MM.1S (cell line): Measurements from ENCODE around the gene DRICH1.
"Not testable (repeated sequence)": the region's sequence is repeated elsewhere in the genome, so short reads cannot be mapped to it uniquely, and the experiment has no call there.

Experiments used
- EZH2 ChIP-seq: fragments of 300-600 bp; sonication (generic); optimal IDR thresholded peaks from 2 replicates; pipeline ENCODE3; 2017; ENCODE audit warnings: low read depth, mild to moderate bottlenecking, antibody characterized with exemption, low read length, mixed read lengths
- EZH2phosphoT487 ChIP-seq: fragments of 300-600 bp; sonication (generic); IDR thresholded peaks from 2 replicates; pipeline ENCODE4 v1.6.1; 2018; ENCODE audit warnings: antibody characterized with exemption, low read length
- TF ChIP-seq, protein P1 (sequence below): fragments of 300-600 bp; sonication (generic); IDR thresholded peaks from 2 replicates; pipeline ENCODE4 v1.5.1; 2016; ENCODE audit warnings: antibody characterized with exemption, low read length, mixed read lengths

DNA sequence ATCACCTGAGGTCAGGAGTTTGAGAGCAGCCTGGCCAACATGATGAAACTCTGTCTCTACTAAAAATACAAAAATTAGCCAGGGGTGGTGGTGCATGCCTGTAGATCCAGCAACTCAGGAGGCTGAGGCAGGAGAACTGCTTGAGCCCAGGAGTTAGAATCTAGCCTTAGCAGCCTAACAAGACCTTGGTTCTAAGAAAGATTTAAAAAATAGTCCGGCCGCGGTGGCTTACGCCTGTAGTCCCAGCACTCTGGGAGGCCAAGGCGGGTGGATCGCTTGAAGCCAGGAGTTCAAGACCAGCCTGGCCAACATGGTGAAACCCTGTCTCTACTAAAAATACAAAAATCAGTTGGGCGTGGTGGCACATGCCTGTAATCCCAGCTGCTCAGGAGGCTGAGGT, 14.4 kb upstream of the DRICH1 start:
- TF ChIP-seq, protein P1, sequence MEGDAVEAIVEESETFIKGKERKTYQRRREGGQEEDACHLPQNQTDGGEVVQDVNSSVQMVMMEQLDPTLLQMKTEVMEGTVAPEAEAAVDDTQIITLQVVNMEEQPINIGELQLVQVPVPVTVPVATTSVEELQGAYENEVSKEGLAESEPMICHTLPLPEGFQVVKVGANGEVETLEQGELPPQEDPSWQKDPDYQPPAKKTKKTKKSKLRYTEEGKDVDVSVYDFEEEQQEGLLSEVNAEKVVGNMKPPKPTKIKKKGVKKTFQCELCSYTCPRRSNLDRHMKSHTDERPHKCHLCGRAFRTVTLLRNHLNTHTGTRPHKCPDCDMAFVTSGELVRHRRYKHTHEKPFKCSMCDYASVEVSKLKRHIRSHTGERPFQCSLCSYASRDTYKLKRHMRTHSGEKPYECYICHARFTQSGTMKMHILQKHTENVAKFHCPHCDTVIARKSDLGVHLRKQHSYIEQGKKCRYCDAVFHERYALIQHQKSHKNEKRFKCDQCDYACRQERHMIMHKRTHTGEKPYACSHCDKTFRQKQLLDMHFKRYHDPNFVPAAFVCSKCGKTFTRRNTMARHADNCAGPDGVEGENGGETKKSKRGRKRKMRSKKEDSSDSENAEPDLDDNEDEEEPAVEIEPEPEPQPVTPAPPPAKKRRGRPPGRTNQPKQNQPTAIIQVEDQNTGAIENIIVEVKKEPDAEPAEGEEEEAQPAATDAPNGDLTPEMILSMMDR = not testable (repeated sequence)
- not testable (repeated sequence) for TF ChIP-seq EZH2, EZH2phosphoT487
